Left forelimb (tissue), 1 donor: ENCODE measurements around the gene EIF4G1.

Experiments
- DNase-seq: peaks from one replicate; pipeline ENCODE4 v3.0.0-alpha.2; 2018; ENCODE audit warnings: low spot score

The EIF4G1 gene

DNA sequence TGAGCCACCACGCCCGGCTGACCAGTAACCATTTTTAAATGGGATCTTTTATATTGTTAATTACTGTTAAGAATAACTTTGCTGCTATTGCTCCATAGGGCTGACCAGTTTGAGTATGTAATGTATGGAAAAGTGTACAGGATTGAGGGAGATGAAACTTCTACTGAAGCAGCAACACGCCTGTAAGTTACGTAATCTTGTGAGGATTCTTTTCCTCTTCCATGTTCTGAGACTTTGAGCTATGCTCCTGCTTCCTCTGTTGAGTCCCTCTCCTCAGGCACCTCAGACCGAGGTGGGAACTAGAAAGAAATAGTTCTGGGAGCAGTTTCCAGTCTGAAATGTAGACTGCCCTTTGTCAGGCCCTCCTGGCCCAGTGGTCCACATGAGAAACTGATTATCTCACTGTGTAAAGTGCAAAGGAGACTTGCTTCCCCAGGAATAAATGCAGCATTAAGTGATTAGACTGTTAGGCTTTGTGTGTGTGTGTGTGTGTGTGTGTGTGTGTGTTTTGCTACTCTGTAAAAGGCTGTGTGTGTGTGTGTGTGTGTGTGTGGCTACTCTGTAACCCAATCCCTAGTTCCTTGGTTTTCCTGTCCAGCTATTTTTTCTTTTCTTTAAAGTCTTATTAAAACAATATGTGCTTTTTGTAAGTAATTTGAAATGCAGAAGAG is 52.3 kb downstream of the EIF4G1 start:
- DNase-seq = no peak

DNA sequence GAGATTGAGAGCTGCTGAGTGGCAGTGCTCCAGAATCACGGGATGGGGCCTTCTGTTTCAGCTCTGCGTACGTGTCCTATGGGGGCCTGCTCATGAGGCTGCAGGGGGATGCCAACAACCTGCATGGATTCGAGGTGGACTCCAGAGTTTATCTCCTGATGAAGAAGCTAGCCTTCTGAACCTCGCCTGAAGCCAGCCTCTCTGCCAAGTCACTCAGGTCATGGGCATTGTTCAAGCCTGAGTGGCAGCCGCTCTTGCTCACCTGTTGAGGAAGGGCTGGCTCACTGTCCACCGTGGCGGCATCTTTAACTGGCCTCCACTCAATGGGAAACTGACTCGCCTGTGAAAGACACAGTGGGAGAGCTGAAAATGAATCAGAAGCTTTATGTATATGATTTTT is 53.7 kb downstream of the EIF4G1 start:
- DNase-seq = peak; percentile 50

DNA sequence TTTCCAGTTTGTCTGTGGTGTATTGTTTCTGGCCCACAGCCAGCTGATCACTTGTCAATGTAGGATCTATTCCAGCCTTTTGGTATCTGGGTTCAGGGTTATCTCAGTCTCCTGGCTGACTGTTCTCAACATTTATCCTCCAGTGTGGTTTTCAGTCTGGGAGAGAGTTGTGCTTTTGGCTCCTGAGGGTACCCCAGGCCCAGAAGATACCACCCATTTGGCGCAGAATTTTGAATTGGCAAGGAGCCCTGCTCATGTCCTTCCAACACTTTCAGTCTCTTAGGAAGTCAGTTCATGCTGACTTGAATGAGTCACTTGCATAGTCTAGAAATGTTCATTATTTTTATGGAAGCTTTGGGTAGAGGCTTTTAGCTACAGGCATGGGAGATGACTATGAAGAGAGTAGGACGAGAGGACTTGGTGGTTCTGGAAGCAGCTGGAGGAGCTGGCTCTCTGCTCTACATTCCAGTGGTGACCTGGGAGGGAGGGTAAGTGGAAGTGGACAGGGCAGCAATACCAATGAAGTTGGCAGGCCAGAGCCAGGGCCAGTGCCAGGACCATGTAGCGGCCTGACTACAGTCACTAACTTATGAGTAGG is 54.3 kb downstream of the EIF4G1 start:
- peak; percentile 56 for DNase-seq

DNA sequence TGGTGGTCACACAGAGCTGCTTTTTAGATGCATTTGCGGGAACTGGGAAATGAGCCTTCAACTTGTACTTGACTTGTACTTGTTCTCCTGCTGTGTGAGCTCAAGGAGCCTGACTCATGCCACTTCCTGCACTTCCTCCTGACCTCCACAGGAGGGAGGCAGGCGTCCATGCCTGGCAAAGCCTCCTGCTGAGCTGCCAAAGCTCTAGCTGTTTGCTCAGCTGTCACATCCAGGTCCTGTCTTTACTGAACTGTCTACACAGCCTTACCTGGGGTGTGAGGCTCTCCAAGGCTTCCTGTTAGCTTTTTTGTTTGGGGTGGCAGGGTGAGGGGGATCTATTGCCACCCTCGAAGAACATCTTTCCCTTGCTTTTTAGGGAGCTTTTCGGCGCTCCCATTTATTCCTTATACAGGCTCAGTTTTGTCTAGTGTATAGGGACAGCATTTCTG is 57.2 kb downstream of the EIF4G1 start:
- DNase-seq = peak; percentile 82

DNA sequence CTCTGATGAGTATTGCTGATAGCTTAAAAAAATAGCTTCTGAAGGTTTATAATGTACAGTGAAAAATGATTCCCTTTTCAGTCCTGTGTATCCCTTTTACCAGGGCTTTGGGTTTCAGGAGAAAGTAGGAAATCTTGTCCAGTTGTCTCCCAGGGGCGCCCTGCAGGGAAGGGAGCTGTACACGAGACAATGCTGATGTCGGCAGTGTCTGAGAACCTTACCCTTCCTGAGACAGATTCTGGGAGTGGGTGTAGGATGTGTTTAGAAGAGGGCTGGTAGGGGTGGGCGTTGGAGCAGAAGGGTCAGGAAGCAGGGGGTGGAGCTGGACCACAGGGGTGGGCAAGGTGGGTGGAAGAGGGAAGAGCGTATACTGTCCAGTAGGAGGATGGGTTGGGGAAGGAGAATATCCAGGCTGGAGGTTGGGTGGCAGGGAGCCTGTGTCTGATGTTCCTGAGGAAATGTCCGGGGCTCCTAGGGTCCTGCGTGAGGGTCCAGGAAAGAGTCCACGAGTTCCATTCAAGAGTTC is 58.0 kb downstream of the EIF4G1 start:
- DNase-seq = peak; percentile 51

DNA sequence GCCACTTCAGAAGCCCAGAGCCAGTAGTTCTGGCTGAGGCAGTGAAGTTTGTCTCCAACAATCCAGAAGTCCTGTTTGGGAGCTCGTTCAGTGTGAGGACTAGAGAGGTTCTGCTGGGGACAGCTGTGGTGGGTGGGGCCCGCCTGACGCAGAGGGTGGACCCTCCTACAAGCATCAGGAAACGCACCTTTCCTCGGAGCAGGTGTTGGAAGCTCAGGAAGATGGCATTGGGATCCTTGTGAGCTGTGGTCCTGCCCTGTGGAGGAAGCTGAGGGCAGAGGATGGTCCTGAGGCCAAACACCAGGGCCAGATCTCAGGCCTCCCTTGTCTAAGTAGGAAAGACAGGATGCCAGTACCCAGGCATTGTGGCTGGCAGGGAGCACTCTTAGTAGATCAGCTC is 58.5 kb downstream of the EIF4G1 start:
- DNase-seq = no peak

DNA sequence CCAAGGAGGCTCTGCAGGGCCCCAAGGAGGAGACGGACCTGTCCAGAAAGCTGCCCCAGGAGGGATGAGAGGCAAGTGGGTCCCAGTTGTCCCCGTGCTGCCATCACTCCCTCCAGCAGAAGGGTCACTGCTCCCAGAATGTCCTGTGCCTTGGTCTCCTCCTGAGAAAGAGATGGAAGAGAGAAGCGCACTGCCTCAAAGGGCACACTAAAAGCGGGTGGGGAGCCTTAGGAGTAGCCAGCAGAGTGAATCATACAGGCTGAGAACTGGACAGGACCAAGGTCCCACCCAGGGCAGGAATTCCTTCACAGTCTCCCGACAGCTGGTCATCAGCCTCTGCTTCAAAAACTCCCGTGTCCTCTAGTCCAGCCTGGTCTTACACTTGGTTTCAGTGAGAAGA is 59.0 kb downstream of the EIF4G1 start:
- no peak for DNase-seq

DNA sequence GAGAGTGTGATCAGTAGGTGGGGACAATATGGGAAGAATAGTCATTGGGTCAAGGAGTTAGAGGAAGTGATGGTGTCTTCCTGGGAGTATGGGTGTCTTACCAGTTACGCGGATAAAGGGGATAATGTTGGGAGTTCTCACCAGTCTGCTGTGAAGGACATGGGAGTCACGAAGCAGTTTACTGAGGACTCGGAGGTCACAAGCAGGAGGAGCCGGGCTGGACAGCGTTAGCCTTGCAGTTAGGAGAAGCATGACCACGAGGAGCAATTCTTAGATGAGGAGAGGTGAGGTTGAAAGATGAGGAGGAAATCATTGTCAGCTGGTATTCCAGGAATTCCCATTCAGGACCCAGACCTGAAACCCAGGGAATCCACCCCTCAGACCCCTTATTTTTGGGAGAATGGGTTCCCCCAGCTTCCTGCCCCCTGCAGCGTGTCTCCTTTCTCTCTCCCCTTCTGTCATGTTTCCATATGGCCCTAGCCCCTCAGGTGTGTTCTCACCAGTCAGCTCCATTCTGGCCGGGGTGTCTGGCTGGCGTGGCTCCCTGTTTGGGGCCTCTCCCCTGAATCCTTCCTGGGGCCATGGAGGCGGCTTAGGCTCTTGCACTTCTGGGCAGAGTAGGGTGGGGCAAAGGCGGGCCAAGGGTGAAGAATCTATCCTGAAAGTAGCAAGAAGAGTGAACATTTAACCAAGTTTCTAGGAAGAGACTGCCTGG is 61.5 kb downstream of the EIF4G1 start:
- DNase-seq = peak; percentile 54

DNA sequence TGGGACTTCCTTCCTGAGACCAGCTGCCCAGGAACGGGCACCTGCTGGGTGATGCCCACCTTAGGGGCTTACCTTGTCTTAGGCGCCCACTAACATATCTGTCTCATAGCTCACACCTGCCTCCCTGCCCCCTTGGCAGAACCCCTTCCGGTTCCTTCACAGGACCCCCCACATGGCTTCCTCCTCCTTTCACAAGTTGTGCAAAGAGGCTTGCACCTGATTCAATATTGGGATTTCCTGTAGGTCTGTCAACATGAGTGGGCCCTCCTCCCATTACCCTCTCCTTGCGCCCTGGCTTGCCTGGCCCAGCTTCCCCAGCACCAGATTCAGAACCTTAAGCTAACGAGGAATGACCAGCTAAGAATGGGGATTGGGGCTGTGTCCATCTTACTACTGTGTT is 63.0 kb downstream of the EIF4G1 start:
- no peak for DNase-seq

DNA sequence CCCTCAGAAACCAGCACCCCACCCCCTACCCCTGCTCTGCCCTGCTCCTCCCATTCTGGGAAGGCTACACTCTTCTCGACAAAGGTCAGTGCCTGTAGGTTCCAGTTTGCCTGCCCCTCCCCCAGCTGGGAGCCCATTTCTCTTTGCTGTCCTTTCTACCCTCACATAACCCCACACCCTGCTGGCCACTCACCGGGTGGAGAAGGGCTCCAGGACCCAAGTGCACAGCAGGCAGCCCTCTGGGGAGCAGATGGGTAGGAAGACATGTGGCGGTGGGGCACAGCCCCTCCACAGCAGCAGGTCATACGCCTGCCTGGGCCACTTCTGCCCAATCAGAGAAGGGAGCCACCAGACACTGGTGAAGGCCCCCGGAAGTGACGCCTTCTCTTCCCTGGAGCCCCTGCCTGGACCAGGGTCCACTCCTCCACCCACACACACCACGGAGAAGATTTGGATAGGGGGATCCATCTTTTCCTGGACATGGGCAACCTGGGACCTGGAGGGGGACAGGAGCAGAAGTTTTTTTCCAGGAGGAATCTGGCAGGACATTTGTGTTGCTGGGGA is 63.6 kb downstream of the EIF4G1 start, which contains the start of gene THPO:
TSS of gene THPO (minus strand) at position 326 of the 564 bp plus-strand sequence. CDS start 1,948 bp downstream, outside the sequence.
- DNase-seq = no peak

DNA sequence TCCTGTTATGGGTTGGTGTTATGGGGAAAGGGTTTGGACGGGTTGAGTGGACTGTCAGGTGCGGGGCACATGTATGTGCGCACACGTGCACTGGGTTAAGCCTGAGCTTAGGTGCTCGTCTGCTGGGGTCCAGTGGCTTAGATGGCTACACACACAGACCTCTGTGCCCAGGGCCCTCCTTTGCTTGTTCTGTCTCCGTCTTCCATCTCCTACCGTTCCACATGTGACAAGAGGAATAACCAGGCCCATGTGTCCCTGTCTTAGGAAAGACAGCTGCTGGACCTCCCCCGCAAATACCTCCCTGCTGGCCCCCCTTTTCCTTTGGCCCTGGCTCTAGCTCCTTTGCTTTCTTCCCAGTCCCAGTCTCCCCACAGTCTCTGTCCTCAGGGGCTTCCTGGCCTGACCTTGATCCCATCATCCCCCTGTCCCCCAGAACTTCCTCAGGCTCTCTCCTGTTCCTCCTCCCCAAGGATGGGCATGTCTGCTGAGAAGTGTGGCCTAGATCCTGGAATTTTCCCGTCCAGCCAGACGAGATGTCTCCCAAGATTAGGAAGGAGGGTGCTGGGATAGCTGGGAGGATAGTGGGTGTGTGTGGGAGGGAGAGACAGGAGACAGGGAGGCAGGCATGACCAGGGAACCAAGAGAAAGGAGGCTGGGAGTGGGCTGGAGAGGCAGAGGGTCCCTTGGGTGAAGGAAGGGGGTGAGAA is 64.4 kb downstream of the EIF4G1 start:
- no peak for DNase-seq

DNA sequence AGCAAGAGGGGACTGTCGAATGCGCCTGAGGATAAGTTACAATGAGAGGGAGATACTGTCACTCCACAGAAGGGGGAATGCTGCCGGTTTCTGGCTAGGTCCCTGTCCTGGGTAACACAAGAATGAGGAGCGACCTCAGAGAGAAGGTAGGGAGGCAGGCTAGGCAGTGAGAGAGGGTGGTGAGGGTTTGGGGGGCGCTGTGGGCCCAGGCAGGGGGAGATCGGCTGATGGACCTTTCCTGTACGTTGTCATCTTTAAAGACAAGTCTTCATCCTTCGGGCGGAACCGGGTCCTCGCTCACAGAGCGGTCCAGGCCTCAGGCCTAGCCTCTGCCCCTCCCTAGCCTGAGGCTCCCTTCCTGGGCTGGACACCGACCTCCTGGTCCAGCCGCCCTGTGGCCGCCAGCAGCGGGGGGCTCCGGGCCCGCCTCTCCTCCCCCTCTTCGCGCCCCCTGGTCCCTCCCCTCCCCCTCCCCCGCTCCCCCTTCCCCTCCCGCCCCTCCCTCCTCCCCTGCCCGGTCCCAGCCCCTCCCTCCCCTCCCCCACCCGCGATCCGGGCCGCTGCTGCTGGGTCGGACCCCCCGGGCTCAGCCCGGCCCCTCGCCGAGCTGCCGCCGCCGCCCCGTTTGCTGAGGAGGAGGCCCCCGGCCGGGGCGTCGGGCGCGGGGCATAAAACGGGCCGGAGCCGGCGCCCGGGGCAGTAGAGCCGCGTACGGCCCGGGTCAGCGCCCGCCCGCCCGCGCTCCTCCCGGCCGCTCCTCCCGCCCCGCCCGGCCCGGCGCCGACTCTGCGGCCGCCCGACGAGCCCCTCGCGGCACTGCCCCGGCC is 65.2 kb downstream of the EIF4G1 start, which contains the start of gene CHRD:
TSS of gene CHRD (plus strand) at position 697 of the 827 bp plus-strand sequence. CDS start 265 bp downstream, outside the sequence.
- no peak for DNase-seq

DNA sequence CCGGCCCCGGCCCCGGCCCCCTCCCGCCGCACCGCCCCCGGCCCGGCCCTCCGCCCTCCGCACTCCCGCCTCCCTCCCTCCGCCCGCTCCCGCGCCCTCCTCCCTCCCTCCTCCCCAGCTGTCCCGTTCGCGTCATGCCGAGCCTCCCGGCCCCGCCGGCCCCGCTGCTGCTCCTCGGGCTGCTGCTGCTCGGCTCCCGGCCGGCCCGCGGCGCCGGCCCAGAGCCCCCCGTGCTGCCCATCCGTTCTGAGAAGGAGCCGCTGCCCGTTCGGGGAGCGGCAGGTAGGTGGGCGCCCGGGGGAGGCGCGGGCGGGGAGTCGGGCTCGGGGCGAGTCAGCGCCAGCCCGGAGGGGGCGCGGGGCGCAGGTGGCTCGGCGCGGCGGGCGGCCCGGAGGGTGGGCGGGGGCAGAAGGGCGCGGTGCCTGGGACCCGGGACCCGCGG is 65.8 kb downstream of the EIF4G1 start:
- DNase-seq = peak; percentile 88

DNA sequence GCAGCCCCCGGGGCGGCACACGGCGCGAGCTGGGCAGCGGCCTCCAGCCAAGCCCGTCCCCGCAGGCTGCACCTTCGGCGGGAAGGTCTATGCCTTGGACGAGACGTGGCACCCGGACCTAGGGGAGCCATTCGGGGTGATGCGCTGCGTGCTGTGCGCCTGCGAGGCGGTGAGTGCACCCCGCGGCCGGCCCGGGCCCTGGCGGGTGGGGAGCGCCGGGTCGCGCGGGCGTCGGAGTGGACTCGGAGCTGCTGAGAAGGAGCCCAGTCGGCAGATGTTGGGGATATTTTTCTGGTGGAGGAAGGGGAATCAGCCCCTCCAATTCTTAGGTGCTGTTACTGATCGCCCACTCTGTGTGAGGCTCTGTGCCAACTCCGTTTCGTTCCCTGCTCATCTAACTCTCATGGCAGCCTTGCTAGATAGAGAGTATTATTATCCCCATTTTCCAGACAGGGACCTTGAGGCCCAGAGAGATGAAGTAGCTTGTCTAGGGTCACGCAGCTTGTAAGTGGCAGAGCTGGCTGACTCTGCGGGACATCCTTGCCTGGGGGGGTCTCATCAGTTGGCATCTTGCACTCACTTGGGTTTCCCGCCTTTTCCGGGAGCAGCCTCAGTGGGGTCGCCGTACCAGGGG is 66.3 kb downstream of the EIF4G1 start:
- no peak for DNase-seq

DNA sequence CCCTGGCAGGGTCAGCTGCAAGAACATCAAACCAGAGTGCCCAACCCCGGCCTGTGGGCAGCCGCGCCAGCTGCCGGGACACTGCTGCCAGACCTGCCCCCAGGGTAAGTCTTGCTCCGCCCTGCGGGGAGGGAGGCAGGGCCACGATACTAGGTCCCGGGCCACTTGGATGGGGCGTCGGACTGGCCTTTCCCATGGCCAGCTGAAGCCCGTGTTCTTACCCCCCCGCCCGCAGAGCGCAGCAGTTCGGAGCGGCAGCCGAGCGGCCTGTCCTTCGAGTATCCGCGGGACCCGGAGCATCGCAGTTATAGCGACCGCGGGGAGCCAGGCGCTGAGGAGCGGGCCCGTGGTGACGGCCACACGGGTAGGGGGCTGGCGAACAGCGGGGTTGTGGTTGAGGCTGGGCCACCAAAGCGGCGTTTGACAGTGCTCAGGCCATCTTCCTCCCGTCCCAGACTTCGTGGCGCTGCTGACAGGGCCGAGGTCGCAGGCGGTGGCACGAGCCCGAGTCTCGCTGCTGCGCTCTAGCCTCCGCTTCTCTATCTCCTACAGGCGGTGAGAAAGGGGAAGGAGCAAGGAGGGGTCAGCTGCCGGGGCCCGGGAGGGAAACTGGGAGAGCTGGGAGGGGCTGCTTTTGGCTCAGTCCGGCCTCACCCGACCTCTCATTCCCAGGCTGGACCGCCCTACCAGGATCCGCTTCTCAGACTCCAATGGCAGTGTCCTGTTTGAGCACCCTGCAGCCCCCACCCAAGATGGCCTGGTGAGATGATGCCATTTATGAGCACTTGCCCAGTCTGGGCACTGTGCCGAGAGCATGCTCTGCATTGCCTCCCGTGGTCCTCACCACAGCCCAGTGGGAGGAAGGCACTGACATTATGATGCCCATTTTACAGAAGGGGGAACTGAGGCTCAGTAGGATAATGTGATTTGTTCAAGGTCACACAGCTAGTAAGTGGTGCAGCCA is 67.1 kb downstream of the EIF4G1 start:
- DNase-seq = no peak

DNA sequence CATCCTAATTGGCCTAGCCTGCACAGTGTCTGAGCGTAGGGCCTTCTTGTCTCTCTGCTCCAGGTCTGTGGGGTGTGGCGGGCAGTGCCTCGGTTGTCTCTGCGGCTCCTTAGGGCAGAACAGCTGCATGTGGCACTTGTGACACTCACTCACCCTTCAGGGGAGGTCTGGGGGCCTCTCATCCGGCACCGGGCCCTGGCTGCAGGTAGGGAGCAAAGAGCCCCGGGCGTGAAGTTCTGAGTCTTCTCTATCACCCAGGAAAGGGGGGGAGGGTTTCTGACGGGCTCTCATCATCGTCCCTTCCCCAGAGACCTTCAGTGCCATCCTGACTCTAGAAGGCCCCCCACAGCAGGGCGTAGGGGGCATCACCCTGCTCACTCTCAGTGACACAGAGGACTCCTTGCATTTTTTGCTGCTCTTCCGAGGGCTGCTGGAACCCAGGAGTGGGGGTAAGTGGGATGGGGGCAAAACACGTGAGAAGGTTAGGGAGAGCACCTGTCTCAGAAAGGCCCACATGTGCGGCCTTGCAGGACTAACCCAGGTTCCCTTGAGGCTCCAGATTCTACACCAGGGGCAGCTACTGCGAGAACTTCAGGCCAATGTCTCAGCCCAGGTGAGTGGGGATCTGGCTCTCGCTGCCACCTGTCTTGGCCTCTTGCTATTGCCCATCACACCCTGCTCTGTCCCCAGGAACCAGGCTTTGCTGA is 68.1 kb downstream of the EIF4G1 start:
- DNase-seq = no peak

DNA sequence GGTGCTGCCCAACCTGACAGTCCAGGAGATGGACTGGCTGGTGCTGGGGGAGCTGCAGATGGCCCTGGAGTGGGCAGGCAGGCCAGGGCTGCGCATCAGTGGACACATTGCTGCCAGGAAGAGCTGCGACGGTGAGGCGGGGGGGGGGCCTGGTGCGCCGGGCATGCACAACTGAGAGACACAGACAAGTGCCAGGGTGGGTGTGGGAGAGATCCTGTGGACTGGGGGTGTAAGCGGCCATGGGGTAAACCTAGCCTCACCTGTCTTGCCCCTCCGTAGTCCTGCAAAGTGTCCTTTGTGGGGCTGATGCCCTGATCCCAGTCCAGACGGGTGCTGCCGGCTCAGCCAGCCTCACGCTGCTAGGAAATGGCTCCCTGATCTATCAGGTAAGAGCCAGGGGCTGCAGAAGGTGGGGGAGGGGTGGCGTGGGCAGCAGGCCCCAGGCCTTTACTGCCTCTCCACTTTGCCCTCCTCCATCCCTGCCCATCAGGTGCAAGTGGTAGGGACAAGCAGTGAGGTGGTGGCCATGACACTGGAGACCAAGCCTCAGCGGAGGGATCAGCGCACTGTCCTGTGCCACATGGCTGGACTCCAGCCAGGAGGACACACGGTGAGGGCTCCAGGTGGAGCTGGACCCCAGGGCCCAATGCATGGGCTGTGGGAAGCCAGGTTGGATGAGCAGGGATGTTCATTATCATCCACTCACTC is 68.8 kb downstream of the EIF4G1 start:
- DNase-seq = no peak

DNA sequence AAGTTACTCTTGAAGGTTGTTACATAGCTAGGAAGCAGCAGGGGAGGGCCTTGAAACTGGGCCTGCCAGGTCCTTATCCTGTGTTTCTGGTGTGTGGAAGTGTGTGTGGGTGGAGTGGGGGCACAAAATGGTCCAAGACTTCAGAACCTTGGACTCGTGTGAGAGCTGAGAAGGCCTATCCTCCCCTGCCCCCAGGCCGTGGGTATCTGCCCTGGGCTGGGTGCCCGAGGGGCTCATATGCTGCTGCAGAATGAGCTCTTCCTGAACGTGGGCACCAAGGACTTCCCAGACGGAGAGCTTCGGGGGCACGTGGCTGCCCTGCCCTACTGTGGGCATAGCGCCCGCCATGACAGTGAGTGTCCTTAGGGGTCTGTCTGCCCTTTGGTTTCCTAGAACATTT is 69.9 kb downstream of the EIF4G1 start:
- no peak for DNase-seq
